Measurements from ENCODE around the gene ZNF335. TPM values are rescaled to one million over a fixed set of nuclear protein-coding genes. Genes with fewer than 3 reads are reported as not detected.

The ZNF335 gene
- 21.0 TPM for total RNA-seq

GRCh38 chr20:45971675-45972499 is at the start of gene ZNF335:
Gene ZNF335 (minus strand): TSS chr20:45972203. CDS start chr20:45971410, 793 bp downstream.

GRCh38 chr20:45934586-45935415 is 37.2 kb downstream of the ZNF335 start, which contains the start of gene PCIF1:
Gene PCIF1 (plus strand): TSS chr20:45934683. CDS start chr20:45939000, 4,317 bp downstream.

GRCh38 chr20:45911486-45912343 is 60.3 kb downstream of the ZNF335 start, which contains the start of gene PLTP:
Gene PLTP (minus strand): TSS chr20:45912155. CDS start chr20:45911452, 703 bp downstream.

Other genes starting within 250 kb of the ZNF335 start
- gene SPINT4, start 249.9 kb downstream of the ZNF335 start, total RNA-seq: not detected
- gene WFDC3, start 180.3 kb downstream of the ZNF335 start, total RNA-seq: 0.99 TPM
- gene DNTTIP1, start 180.2 kb downstream of the ZNF335 start, total RNA-seq: 18.5 TPM
- gene UBE2C, start 159.6 kb downstream of the ZNF335 start, total RNA-seq: 22.7 TPM
- gene TNNC2, start 144.9 kb downstream of the ZNF335 start, total RNA-seq: 555 TPM
- gene SNX21, start 138.4 kb downstream of the ZNF335 start, total RNA-seq: 41.5 TPM
- 29.6 TPM for gene ACOT8, start 114.8 kb downstream of the ZNF335 start, total RNA-seq
- gene ZSWIM3, start 114.6 kb downstream of the ZNF335 start, total RNA-seq: 4.8 TPM
- 8.3 TPM for gene ZSWIM1, start 91.0 kb downstream of the ZNF335 start, total RNA-seq
- gene SPATA25, start 84.6 kb downstream of the ZNF335 start, total RNA-seq: 4.7 TPM
- 14.6 TPM for gene NEURL2, start 81.0 kb downstream of the ZNF335 start, total RNA-seq
- 90.0 TPM for gene CTSA, start 80.9 kb downstream of the ZNF335 start, total RNA-seq
- 95.5 TPM for gene PLTP, start 60.0 kb downstream of the ZNF335 start, total RNA-seq
- 33.2 TPM for gene PCIF1, start 37.5 kb downstream of the ZNF335 start, total RNA-seq
- gene MMP9, start 36.7 kb upstream of the ZNF335 start, total RNA-seq: 8.1 TPM
- not detected for gene SLC12A5, start 57.0 kb upstream of the ZNF335 start, total RNA-seq
- 22.0 TPM for gene NCOA5, start 117.8 kb upstream of the ZNF335 start, total RNA-seq
- gene CD40, start 146.1 kb upstream of the ZNF335 start, total RNA-seq: 3.0 TPM